IMR-90 (cell line): ENCODE results near the gene CHL1.

Experiments
- BHLHE40 ChIP-seq: fragments of 150-350 bp; IDR thresholded peaks from 2 replicates; pipeline ENCODE4 v1.6.1; 2016; ENCODE audit warnings: mild to moderate bottlenecking, low read depth, low read length
- CEBPB ChIP-seq: IDR thresholded peaks from 2 replicates; pipeline ENCODE4 v1.6.1; 2012; ENCODE audit warnings: low read depth, low read length, improper control_type of control experiment
- CHD1 ChIP-seq: IDR thresholded peaks from 2 replicates; pipeline ENCODE4 v1.6.1; 2012; ENCODE audit warnings: low read depth, low read length, improper control_type of control experiment
- FOS ChIP-seq: fragments of 150-350 bp; IDR thresholded peaks from 2 replicates; pipeline ENCODE4 v1.6.1; 2016; ENCODE audit warnings: low read depth, low read length
- MAFK ChIP-seq: IDR thresholded peaks from 2 replicates; pipeline ENCODE4 v1.6.1; 2012; ENCODE audit warnings: low read depth, low read length, improper control_type of control experiment
- MAZ ChIP-seq: IDR thresholded peaks from 2 replicates; pipeline ENCODE4 v1.6.1; 2012; ENCODE audit warnings: low read depth, mild to moderate bottlenecking, low read length, improper control_type of control experiment, moderate library complexity, borderline replicate concordance
- NFE2L2 ChIP-seq: fragments of 150-350 bp; IDR thresholded peaks from 2 replicates; pipeline ENCODE4 v1.6.1; 2016; ENCODE audit warnings: low read depth, mild to moderate bottlenecking, low read length
- POLR2A ChIP-seq: IDR thresholded peaks from 2 replicates; pipeline ENCODE4 v1.6.1; 2012; ENCODE audit warnings: mild to moderate bottlenecking, low read depth, low read length
- RAD21 ChIP-seq: IDR thresholded peaks from 2 replicates; pipeline ENCODE4 v1.6.1; 2012; ENCODE audit warnings: low read length, improper control_type of control experiment
- RCOR1 ChIP-seq: IDR thresholded peaks from 2 replicates; pipeline ENCODE4 v1.6.1; 2012; ENCODE audit warnings: mild to moderate bottlenecking, low read length, improper control_type of control experiment; ENCODE audit not compliant: insufficient replicate concordance
- RFX5 ChIP-seq: IDR thresholded peaks from 2 replicates; pipeline ENCODE4 v1.8.0; 2012; ENCODE audit warnings: low read depth, mild to moderate bottlenecking, low read length, moderate library complexity
- SMC3 ChIP-seq: fragments of 150-350 bp; IDR thresholded peaks from 2 replicates; pipeline ENCODE4 v1.6.1; 2016; ENCODE audit warnings: low read depth, mild to moderate bottlenecking, antibody characterized with exemption, low read length, moderate library complexity
- USF2 ChIP-seq: fragments of 150-350 bp; IDR thresholded peaks from 2 replicates; pipeline ENCODE4 v1.6.1; 2017; ENCODE audit warnings: mild to moderate bottlenecking, antibody characterized with exemption, low read length, low read depth
- TF ChIP-seq, protein P1 (sequence below): conservative IDR thresholded peaks from 2 replicates; pipeline ENCODE4 v1.5.1; 2012; ENCODE audit warnings: mild to moderate bottlenecking, low read depth, low read length, improper control_type of control experiment

- TF ChIP-seq, protein P1, sequence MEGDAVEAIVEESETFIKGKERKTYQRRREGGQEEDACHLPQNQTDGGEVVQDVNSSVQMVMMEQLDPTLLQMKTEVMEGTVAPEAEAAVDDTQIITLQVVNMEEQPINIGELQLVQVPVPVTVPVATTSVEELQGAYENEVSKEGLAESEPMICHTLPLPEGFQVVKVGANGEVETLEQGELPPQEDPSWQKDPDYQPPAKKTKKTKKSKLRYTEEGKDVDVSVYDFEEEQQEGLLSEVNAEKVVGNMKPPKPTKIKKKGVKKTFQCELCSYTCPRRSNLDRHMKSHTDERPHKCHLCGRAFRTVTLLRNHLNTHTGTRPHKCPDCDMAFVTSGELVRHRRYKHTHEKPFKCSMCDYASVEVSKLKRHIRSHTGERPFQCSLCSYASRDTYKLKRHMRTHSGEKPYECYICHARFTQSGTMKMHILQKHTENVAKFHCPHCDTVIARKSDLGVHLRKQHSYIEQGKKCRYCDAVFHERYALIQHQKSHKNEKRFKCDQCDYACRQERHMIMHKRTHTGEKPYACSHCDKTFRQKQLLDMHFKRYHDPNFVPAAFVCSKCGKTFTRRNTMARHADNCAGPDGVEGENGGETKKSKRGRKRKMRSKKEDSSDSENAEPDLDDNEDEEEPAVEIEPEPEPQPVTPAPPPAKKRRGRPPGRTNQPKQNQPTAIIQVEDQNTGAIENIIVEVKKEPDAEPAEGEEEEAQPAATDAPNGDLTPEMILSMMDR, result no peak
- no peak for TF ChIP-seq POLR2A
- TF ChIP-seq CEBPB, result no peak
- no peak for TF ChIP-seq RFX5
- TF ChIP-seq USF2, result no peak
- no peak for TF ChIP-seq NFE2L2
- TF ChIP-seq BHLHE40, result no peak
- TF ChIP-seq RAD21, result no peak
- TF ChIP-seq MAZ, result no peak
- TF ChIP-seq SMC3, result no peak
- TF ChIP-seq FOS, result no peak
- TF ChIP-seq MAFK, result no peak
- TF ChIP-seq RCOR1, result no peak
- TF ChIP-seq CHD1, result no peak
These were observed 166.2 kb downstream of the CHL1 start for GRCh38 chr3:362681-363338.
